Measurements from ENCODE around the gene HECTD4.
A peak's percentile ranks its signal among the peaks of the same experiment; 100 is the strongest.
"Not testable (repeated sequence)": the region's sequence is repeated elsewhere in the genome, so short reads cannot be mapped to it uniquely, and the experiment has no call there.

HECTD4 gene

GRCh38 chr12:112275207-112275606, 107.0 kb downstream of the HECTD4 start:
- no peak overlapping the region for H3K27ac ChIP-seq
- TF ChIP-seq CTCF (conservative IDR thresholded peaks at IDR 0.05) (no peak), ZFX (IDR thresholded peaks at IDR 0.05) (no peak)

GRCh38 chr12:112270673-112271072, 111.6 kb downstream of the HECTD4 start:
- TF ChIP-seq CTCF (conservative IDR thresholded peaks at IDR 0.05): no peak
- no peak for TF ChIP-seq ZFX (IDR thresholded peaks at IDR 0.05)
- no peak overlapping the region for H3K27ac ChIP-seq

GRCh38 chr12:112266473-112266872, 115.8 kb downstream of the HECTD4 start:
- H3K27ac ChIP-seq: no peak overlapping the region
- no peak for TF ChIP-seq ZFX (IDR thresholded peaks at IDR 0.05)
- no peak for TF ChIP-seq CTCF (conservative IDR thresholded peaks at IDR 0.05)

DNA sequence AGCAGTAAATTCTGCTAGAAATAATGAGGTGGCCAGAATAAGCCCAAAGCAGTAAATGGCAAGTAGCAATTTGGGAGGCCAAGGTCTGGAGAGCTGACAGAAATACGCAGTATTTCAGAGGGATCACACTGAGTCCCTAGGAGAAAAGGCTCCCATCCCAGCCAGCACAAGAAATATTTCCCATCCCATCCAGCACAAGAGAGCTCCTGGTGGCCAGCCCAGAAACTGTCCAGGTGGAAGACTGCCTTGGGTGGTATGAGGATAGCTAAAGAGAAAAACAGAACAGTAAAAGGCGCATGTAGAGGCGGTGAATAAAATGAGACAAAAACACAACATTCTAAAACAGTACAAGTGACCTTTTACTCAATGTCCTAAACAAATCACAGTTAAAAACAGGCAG, 120.7 kb downstream of the HECTD4 start:
- no peak overlapping the region for H3K27ac ChIP-seq

GRCh38 chr12:112258926-112259325, 123.3 kb downstream of the HECTD4 start:
- H3K27ac ChIP-seq: no peak overlapping the region
- TF ChIP-seq CTCF (conservative IDR thresholded peaks at IDR 0.05) (no peak), ZFX (IDR thresholded peaks at IDR 0.05) (no peak)

More for the DNA sequence above, 120.7 kb downstream of the HECTD4 start:
- peak; percentile 31; the same call in 1 of the 2 replicates for TF ChIP-seq CTCF (conservative IDR thresholded peaks at IDR 0.05)
- TF ChIP-seq ZFX (IDR thresholded peaks at IDR 0.05): no peak

GRCh38 chr12:112256780-112257179, 125.5 kb downstream of the HECTD4 start:
- no peak for TF ChIP-seq ZFX (IDR thresholded peaks at IDR 0.05)
- no peak for TF ChIP-seq CTCF (conservative IDR thresholded peaks at IDR 0.05)
- H3K27ac ChIP-seq: no peak overlapping the region

DNA sequence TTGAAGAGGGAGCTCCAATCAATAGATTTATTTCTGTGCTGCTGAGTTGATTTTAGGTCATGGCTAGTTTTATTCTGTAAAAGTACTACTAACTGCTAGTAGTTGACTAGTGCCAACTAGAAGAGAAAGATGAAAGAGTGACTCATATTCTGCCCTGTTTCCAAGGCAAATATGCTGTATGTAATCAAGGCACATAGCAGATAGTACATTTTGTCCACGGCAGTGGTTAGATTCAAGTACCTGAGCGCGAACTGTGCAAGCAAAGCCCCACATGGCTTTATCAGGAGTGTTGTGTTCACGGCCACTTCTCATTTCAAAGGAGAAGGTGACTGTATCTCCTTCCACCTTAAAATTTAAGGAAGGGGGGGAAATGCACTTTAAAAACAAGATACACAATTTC, 130.0 kb downstream of the HECTD4 start:
- no peak overlapping the region for H3K27ac ChIP-seq
- TF ChIP-seq ZFX (IDR thresholded peaks at IDR 0.05) (no peak), CTCF (conservative IDR thresholded peaks at IDR 0.05) (no peak)

GRCh38 chr12:112244902-112245301, 137.3 kb downstream of the HECTD4 start:
- not testable (repeated sequence) for H3K27ac ChIP-seq
